ENCODE data around the gene PCNT. TPM values are rescaled to one million over a fixed set of nuclear protein-coding genes. Genes with fewer than 3 reads are reported as not detected.

The PCNT gene
- total RNA-seq, 3 donors from 2014 or later (not counting 1 experiment from before 2014, with no cell fraction given): 83.6 to 94.9 (median 84.0) TPM

DNA sequence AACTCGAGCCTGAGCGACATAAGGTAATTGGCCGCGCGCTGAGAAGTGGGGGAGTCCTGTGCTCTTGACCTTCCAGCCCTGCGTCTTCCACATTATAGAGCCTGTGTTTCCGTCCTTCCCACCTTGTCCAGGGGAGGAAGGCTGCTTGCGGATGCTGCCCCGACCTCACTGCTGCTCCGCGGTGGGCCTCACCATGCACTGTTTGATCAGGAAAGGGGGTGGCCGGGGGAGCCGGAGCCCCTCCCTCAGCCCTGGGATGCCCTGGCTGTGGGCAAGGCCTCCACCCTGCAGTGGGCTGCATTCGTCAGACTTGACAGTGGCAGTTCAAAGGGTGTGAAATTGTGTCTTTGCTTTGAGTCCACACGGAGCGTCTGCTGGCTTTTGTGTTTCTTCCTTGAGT lies 30.1 kb downstream of the PCNT start:
- Histone ChIP-seq H3K4me1 (ENCODE audit: control insufficient read depth, insufficient read depth, low read length) (no peaks in the 10 kb centered on the region), H3K36me3 (ENCODE audit: control insufficient read depth, insufficient read depth, low read length) (peaks cover 72% of the 10 kb centered on the region), H3K4me3 (ENCODE audit: low read length) (no peak overlapping the region), H3K27me3 (ENCODE audit: control insufficient read depth, insufficient read depth, low read length) (no peaks in the 10 kb centered on the region), H3K27ac (ENCODE audit: low read length) (no peak overlapping the region), H3K9me3 (ENCODE audit: control insufficient read depth, insufficient read depth, low read length) (no peaks in the 10 kb centered on the region)
- DNase-seq: no peak
- 96% methylated on average over 16 of the region's 16 CpGs for WGBS (ENCODE audit: insufficient coverage)
- H3K27ac Mint-ChIP-seq: no peak overlapping the region
- intact Hi-C loops (cut with micrococcal nuclease): no loop called here
- H3K4me3 Mint-ChIP-seq: no peak overlapping the region
- H3K4me1 Mint-ChIP-seq: no peaks in the 10 kb centered on the region
- ATAC-seq: no peak
- H3K9me3 Mint-ChIP-seq: no peaks in the 10 kb centered on the region
- H3K36me3 Mint-ChIP-seq: peaks cover 14% of the 10 kb centered on the region
- H3K27me3 Mint-ChIP-seq (ENCODE audit: low read depth in 2 of 2): no peaks in the 10 kb centered on the region
- TF ChIP-seq, protein P1, sequence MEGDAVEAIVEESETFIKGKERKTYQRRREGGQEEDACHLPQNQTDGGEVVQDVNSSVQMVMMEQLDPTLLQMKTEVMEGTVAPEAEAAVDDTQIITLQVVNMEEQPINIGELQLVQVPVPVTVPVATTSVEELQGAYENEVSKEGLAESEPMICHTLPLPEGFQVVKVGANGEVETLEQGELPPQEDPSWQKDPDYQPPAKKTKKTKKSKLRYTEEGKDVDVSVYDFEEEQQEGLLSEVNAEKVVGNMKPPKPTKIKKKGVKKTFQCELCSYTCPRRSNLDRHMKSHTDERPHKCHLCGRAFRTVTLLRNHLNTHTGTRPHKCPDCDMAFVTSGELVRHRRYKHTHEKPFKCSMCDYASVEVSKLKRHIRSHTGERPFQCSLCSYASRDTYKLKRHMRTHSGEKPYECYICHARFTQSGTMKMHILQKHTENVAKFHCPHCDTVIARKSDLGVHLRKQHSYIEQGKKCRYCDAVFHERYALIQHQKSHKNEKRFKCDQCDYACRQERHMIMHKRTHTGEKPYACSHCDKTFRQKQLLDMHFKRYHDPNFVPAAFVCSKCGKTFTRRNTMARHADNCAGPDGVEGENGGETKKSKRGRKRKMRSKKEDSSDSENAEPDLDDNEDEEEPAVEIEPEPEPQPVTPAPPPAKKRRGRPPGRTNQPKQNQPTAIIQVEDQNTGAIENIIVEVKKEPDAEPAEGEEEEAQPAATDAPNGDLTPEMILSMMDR (IDR thresholded peaks at IDR 0.05): no peak

- Histone ChIP-seq H3K36me3 (ENCODE audit: control insufficient read depth, insufficient read depth, low read length) (peaks cover 67% of the 10 kb centered on the region), H3K4me1 (ENCODE audit: control insufficient read depth, insufficient read depth, low read length) (no peaks in the 10 kb centered on the region), H3K27me3 (ENCODE audit: control insufficient read depth, insufficient read depth, low read length) (no peaks in the 10 kb centered on the region), H3K9me3 (ENCODE audit: control insufficient read depth, insufficient read depth, low read length) (no peaks in the 10 kb centered on the region), H3K4me3 (ENCODE audit: low read length) (no peak overlapping the region), H3K27ac (ENCODE audit: low read length) (no peak overlapping the region)
- no peaks in the 10 kb centered on the region for H3K4me1 Mint-ChIP-seq
- no peak for ATAC-seq
- DNase-seq: no peak
- H3K36me3 Mint-ChIP-seq: peaks cover 10% of the 10 kb centered on the region
- intact Hi-C loops (cut with micrococcal nuclease): no loop called here
- peak overlapping the region in 1 of 2 donors; percentile 49 for H3K27ac Mint-ChIP-seq
- H3K4me3 Mint-ChIP-seq: no peak overlapping the region
- H3K27me3 Mint-ChIP-seq (ENCODE audit: low read depth in 2 of 2): no peaks in the 10 kb centered on the region
- TF ChIP-seq, protein P1 (IDR thresholded peaks at IDR 0.05): no peak
- WGBS (ENCODE audit: insufficient coverage): 98% methylated on average over 13 of the region's 13 CpGs
- no peaks in the 10 kb centered on the region for H3K9me3 Mint-ChIP-seq
Measured at GRCh38 chr21:46354518-46354917, 30.6 kb downstream of the PCNT start.

DNA sequence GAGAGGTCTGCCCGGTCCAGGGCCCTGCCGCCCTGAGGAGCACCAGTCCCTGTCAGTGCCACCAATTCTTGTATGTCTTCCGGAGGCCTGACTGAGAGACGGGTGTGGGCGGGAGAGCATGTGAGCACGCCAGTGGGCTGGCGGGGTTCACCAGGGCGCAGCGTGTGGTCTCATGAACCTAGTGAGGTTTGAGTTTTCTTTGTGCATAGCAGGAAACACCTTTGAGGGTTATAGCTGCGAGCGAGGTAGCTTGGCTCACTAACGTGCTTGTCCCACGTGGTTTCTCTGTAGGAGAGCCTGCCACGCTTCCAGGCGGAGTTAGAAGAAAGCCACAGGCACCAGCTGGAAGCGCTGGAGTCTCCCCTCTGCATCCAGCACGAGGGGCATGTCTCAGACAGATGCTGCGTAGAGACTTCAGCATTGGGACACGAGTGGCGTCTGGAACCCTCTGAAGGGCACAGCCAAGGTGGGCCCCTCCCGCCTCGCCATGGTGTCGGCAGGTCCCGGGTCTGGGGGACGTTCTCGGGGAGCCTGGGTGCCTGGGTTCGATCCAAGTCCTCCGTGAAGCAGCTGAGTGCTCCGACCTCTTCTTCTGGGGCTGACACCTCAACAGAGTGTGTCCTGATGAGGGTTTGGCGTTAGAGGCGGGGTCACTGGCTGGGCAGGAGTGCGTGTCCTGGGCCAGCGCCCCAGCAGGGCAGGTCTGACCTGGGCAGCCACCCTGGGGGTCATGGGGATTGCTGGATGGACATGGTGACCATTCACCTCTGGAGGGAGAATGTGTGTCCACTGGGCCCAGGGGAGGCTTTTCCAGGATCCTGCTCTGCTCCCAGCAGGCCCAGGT lies 31.4 kb downstream of the PCNT start:
- no peaks in the 10 kb centered on the region for H3K4me1 ChIP-seq (ENCODE audit: control insufficient read depth, insufficient read depth, low read length)
- H3K36me3 ChIP-seq (ENCODE audit: control insufficient read depth, insufficient read depth, low read length): peaks cover 59% of the 10 kb centered on the region
- H3K9me3 Mint-ChIP-seq: no peaks in the 10 kb centered on the region
- H3K27me3 Mint-ChIP-seq (ENCODE audit: low read depth in 2 of 2): no peaks in the 10 kb centered on the region
- intact Hi-C loops (cut with micrococcal nuclease): no loop called here
- 92% methylated on average over 33 of the region's 33 CpGs for WGBS (ENCODE audit: insufficient coverage)
- H3K4me3 ChIP-seq (ENCODE audit: low read length): no peak overlapping the region
- no peaks in the 10 kb centered on the region for H3K4me1 Mint-ChIP-seq
- H3K36me3 Mint-ChIP-seq: peaks cover 6% of the 10 kb centered on the region
- H3K27ac ChIP-seq (ENCODE audit: low read length): no peak overlapping the region
- H3K27ac Mint-ChIP-seq: peak overlapping the region in 1 of 2 donors; percentile 49
- ATAC-seq: no peak
- no peaks in the 10 kb centered on the region for H3K27me3 ChIP-seq (ENCODE audit: control insufficient read depth, insufficient read depth, low read length)
- TF ChIP-seq, protein P1 (IDR thresholded peaks at IDR 0.05): no peak
- no peaks in the 10 kb centered on the region for H3K9me3 ChIP-seq (ENCODE audit: control insufficient read depth, insufficient read depth, low read length)
- no peak overlapping the region for H3K4me3 Mint-ChIP-seq
- peak in 1 of 2 donors; percentile 49 for DNase-seq

GRCh38 chr21:46356005-46356338 lies 32.0 kb downstream of the PCNT start:
- intact Hi-C loops (cut with micrococcal nuclease): no loop called here
- DNase-seq: no peak
- no peak for ATAC-seq
- Histone ChIP-seq H3K9me3 (ENCODE audit: control insufficient read depth, insufficient read depth, low read length) (no peaks in the 10 kb centered on the region), H3K4me1 (ENCODE audit: control insufficient read depth, insufficient read depth, low read length) (no peaks in the 10 kb centered on the region), H3K36me3 (ENCODE audit: control insufficient read depth, insufficient read depth, low read length) (peaks cover 53% of the 10 kb centered on the region), H3K27ac (ENCODE audit: low read length) (no peak overlapping the region), H3K4me3 (ENCODE audit: low read length) (no peak overlapping the region), H3K27me3 (ENCODE audit: control insufficient read depth, insufficient read depth, low read length) (no peaks in the 10 kb centered on the region)
- peaks cover 6% of the 10 kb centered on the region for H3K36me3 Mint-ChIP-seq
- TF ChIP-seq, protein P1 (IDR thresholded peaks at IDR 0.05): no peak
- H3K4me3 Mint-ChIP-seq: no peak overlapping the region
- 96% methylated on average over 13 of the region's 13 CpGs for WGBS (ENCODE audit: insufficient coverage)
- H3K9me3 Mint-ChIP-seq: no peaks in the 10 kb centered on the region
- no peak overlapping the region for H3K27ac Mint-ChIP-seq
- H3K27me3 Mint-ChIP-seq (ENCODE audit: low read depth in 2 of 2): no peaks in the 10 kb centered on the region
- no peaks in the 10 kb centered on the region for H3K4me1 Mint-ChIP-seq

Measured in natural killer cell (primary cell).